ENCODE measurements around the gene NOP56. TPM values are rescaled to one million over a fixed set of nuclear protein-coding genes. Genes with fewer than 3 reads are reported as not detected.

Gene NOP56
- total and polyA plus RNA-seq, 9 of the 15 experiments (the other 6 are each of a cell fraction or from before 2014, with no cell fraction given), result 295 to 697 (median 439) TPM

GRCh38 chr20:2663887-2664719, 11.7 kb downstream of the NOP56 start, which contains the start of gene IDH3B (continued):
- TF ChIP-seq CBX8 (IDR thresholded peaks at IDR 0.05; ENCODE audit: borderline replicate concordance, extremely low read depth, low read depth, low read length, poor library complexity, severe bottlenecking) (no peak), ARID2 (IDR thresholded peaks at IDR 0.05) (no peak), CHAMP1 (IDR thresholded peaks at IDR 0.05) (no peak; the same call in 1 of the 2 replicates), MTF1 (CRISPR knock-in tag; IDR thresholded peaks at IDR 0.05; ENCODE audit: borderline replicate concordance) (no peak), TCF15 (CRISPR knock-in tag; IDR thresholded peaks at IDR 0.05) (no peak), ZNF3 (CRISPR knock-in tag; IDR thresholded peaks at IDR 0.05) (no peak), EHMT2 (IDR thresholded peaks at IDR 0.05) (peak; percentile 62), CBFA2T2 (conservative IDR thresholded peaks at IDR 0.05) (no peak), ZNF592 (IDR thresholded peaks at IDR 0.05) (peak; percentile 66; the same call in 1 of the 2 replicates), NFE2 (IDR thresholded peaks at IDR 0.05; ENCODE audit: low read depth) (peak; percentile 39), ZNF764 (CRISPR knock-in tag; IDR thresholded peaks at IDR 0.05; ENCODE audit: low read depth) (no peak), ZNF512 (tag; IDR thresholded peaks at IDR 0.05) (no peak)
- TF ChIP-seq, protein P1, sequence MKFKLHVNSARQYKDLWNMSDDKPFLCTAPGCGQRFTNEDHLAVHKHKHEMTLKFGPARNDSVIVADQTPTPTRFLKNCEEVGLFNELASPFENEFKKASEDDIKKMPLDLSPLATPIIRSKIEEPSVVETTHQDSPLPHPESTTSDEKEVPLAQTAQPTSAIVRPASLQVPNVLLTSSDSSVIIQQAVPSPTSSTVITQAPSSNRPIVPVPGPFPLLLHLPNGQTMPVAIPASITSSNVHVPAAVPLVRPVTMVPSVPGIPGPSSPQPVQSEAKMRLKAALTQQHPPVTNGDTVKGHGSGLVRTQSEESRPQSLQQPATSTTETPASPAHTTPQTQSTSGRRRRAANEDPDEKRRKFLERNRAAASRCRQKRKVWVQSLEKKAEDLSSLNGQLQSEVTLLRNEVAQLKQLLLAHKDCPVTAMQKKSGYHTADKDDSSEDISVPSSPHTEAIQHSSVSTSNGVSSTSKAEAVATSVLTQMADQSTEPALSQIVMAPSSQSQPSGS (CRISPR knock-in tag; IDR thresholded peaks at IDR 0.05), result no peak
- TF ChIP-seq, protein P2, sequence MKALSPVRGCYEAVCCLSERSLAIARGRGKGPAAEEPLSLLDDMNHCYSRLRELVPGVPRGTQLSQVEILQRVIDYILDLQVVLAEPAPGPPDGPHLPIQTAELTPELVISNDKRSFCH (CRISPR knock-in tag; IDR thresholded peaks at IDR 0.05), result no peak
- TF ChIP-seq, protein P2 (tag; IDR thresholded peaks at IDR 0.05), result no peak; the same call in 1 of the 2 replicates

All from K562 (cell line).